HepG2 (cell line): ENCODE results near the gene TEKT5. TPM values are rescaled to one million over a fixed set of nuclear protein-coding genes. Genes with fewer than 3 reads are reported as not detected.

Experiments used
- ATF6 ChIP-seq: sonication (generic); formaldehyde crosslinking; conservative IDR thresholded peaks from 2 replicates; pipeline ENCODE4 v1.4.0; 2020; ENCODE audit warnings: missing genetic modification reagents
- BCLAF1 ChIP-seq: fragments of 450-650 bp; IDR thresholded peaks from 2 replicates; pipeline ENCODE4 v1.6.1; 2017; ENCODE audit warnings: mild to moderate bottlenecking
- EP300 ChIP-seq, 3 experiments: sonication (generic) in 1 of 3; formaldehyde crosslinking in 1 of 3; IDR thresholded peaks; 2 replicates each; pipeline versions ENCODE4 v1.5.1 to v1.6.1; 2011 to 2020; ENCODE audit warnings: low read depth in 2 of 3, low read length in 2 of 3, borderline replicate concordance in 1 of 3, improper control_type of control experiment in 1 of 3, mild to moderate bottlenecking in 1 of 3, missing genetic modification reagents in 1 of 3, moderate library complexity in 1 of 3
- LBX2 ChIP-seq: sonication (generic); formaldehyde crosslinking; IDR thresholded peaks from 2 replicates; pipeline ENCODE4 v1.5.0; 2020; ENCODE audit warnings: missing genetic modification reagents, mild to moderate bottlenecking, borderline replicate concordance
- NFRKB ChIP-seq: fragments of 450-650 bp; IDR thresholded peaks from 2 replicates; pipeline ENCODE4 v1.6.1; 2017
- PATZ1 ChIP-seq: sonication (generic); formaldehyde crosslinking; IDR thresholded peaks from 2 replicates; pipeline ENCODE4 v1.4.0; 2020; ENCODE audit warnings: missing genetic modification reagents
- SP1 ChIP-seq, 2 experiments: fragments of 450-650 bp in 1 of 2; sonication (generic) in 1 of 2; formaldehyde crosslinking in 1 of 2; IDR thresholded peaks; 2 replicates each; pipeline versions ENCODE4 v1.4.0 to v1.6.1; 2016 to 2020; ENCODE audit warnings: missing genetic modification reagents in 1 of 2
- SRSF9 ChIP-seq: fragments of 200-400 bp; formaldehyde crosslinking; IDR thresholded peaks from 2 replicates; pipeline ENCODE4 v1.6.1; 2018; ENCODE audit warnings: borderline replicate concordance, mild to moderate bottlenecking, low read depth, low read length; ENCODE audit not compliant: insufficient read depth, poor library complexity, severe bottlenecking
- XBP1 ChIP-seq: sonication (generic); formaldehyde crosslinking; IDR thresholded peaks from 2 replicates; pipeline ENCODE4 v1.5.0; 2020; ENCODE audit warnings: missing genetic modification reagents
- ZBTB25 ChIP-seq: IDR thresholded peaks from 2 replicates; pipeline ENCODE4 v1.6.1; 2018; ENCODE audit warnings: missing genetic modification reagents
- ZIK1 ChIP-seq: sonication (generic); formaldehyde crosslinking; IDR thresholded peaks from 2 replicates; pipeline ENCODE4 v1.5.0; 2020; ENCODE audit warnings: mild to moderate bottlenecking, low read depth, missing genetic modification reagents, borderline replicate concordance
- ZMAT3 ChIP-seq: sonication (generic); formaldehyde crosslinking; conservative IDR thresholded peaks from 2 replicates; pipeline ENCODE4 v1.7.0; 2021; ENCODE audit warnings: missing genetic modification reagents
- ZNF552 ChIP-seq: sonication (generic); formaldehyde crosslinking; IDR thresholded peaks from 2 replicates; pipeline ENCODE4 v1.9.0; 2022; ENCODE audit warnings: missing genetic modification reagents, mild to moderate bottlenecking, borderline replicate concordance
- polyA plus RNA-seq, 8 experiments: library from polyadenylated mRNA; depleted of rRNA in 3 of 8; stranded (reverse) in 7 of 8; unstranded in 1 of 8; fragments of >200 nt; fragmentation: Illumina TruSeq in 4 of 8; extraction: Trizol in 4 of 8; gene quantifications; 2 replicates each; pipeline versions ENCODE4 v1.2.1 to v1.2.3, GENCODE V29; 2011 to 2016; ENCODE audit warnings: low read depth in 4 of 8, missing spikeins in 1 of 8, mixed read lengths in 1 of 8; ENCODE audit not compliant: insufficient read depth in 1 of 8
- total RNA-seq, 5 experiments: library from RNA; depleted of rRNA; stranded (reverse); fragments of >200 nt; fragmentation: Illumina TruSeq; extraction: Trizol; gene quantifications; 2 replicates each; pipeline ENCODE4 v1.2.3, GENCODE V29; 2016; ENCODE audit warnings: low read depth in 1 of 5

The TEKT5 gene
- total and polyA plus RNA-seq, 2 of the 13 experiments (the other 11 are each of a cell fraction or from before 2014, with no cell fraction given), result 0.16 TPM; not detected in 1

GRCh38 chr16:10646581-10647263 lies 48.0 kb downstream of the TEKT5 start (continued):
- TF ChIP-seq ATF6, result no peak
- no peak for TF ChIP-seq ZNF552
- TF ChIP-seq BCLAF1, result no peak
- TF ChIP-seq ZMAT3 (CRISPR knock-in tag), result no peak
- no peak for TF ChIP-seq ZIK1
- no peak for TF ChIP-seq NFRKB
- TF ChIP-seq PATZ1, result no peak
- no peak for TF ChIP-seq LBX2 (CRISPR knock-in tag)
- no peak for TF ChIP-seq SP1 (IDR thresholded peaks at IDR 0.05)
- TF ChIP-seq SP1 (CRISPR knock-in tag; IDR thresholded peaks at IDR 0.05), result no peak
- no peak for TF ChIP-seq XBP1 (CRISPR knock-in tag)
- peak in 1 of 2 experiments; percentile 19; a peak in 1 of 4 replicates for TF ChIP-seq EP300 (IDR thresholded peaks at IDR 0.05; ENCODE audit: low read depth in 2 of 2, low read length in 2 of 2)
- TF ChIP-seq EP300 (CRISPR knock-in tag; IDR thresholded peaks at IDR 0.05; ENCODE audit: borderline replicate concordance), result no peak
- TF ChIP-seq ZBTB25 (CRISPR knock-in tag), result no peak
- TF ChIP-seq SRSF9, result no peak
